MM.1S (cell line): ENCODE data around the gene GOT2.

ENCODE experiments used
- CTCF ChIP-seq: fragments of 300-600 bp; sonication (generic); IDR thresholded peaks from 2 replicates; pipeline ENCODE4 v1.5.1; 2016; ENCODE audit warnings: antibody characterized with exemption, low read length, mixed read lengths
- EZH2 ChIP-seq: fragments of 300-600 bp; sonication (generic); optimal IDR thresholded peaks from 2 replicates; pipeline ENCODE3; 2017; ENCODE audit warnings: low read depth, mild to moderate bottlenecking, antibody characterized with exemption, low read length, mixed read lengths
- EZH2phosphoT487 ChIP-seq: fragments of 300-600 bp; sonication (generic); IDR thresholded peaks from 2 replicates; pipeline ENCODE4 v1.6.1; 2018; ENCODE audit warnings: antibody characterized with exemption, low read length

- TF ChIP-seq CTCF (no peak), EZH2phosphoT487 (no peak), EZH2 (no peak)
Measured at GRCh38 chr16:58753711-58754134, 19.6 kb upstream of the GOT2 start.
